Measurements from ENCODE around the gene DNAJC4. TPM values are rescaled to one million over a fixed set of nuclear protein-coding genes. Genes with fewer than 3 reads are reported as not detected.

Gene DNAJC4
- total RNA-seq, 1 experiment from 2014 or later = 26.0 TPM

DNA sequence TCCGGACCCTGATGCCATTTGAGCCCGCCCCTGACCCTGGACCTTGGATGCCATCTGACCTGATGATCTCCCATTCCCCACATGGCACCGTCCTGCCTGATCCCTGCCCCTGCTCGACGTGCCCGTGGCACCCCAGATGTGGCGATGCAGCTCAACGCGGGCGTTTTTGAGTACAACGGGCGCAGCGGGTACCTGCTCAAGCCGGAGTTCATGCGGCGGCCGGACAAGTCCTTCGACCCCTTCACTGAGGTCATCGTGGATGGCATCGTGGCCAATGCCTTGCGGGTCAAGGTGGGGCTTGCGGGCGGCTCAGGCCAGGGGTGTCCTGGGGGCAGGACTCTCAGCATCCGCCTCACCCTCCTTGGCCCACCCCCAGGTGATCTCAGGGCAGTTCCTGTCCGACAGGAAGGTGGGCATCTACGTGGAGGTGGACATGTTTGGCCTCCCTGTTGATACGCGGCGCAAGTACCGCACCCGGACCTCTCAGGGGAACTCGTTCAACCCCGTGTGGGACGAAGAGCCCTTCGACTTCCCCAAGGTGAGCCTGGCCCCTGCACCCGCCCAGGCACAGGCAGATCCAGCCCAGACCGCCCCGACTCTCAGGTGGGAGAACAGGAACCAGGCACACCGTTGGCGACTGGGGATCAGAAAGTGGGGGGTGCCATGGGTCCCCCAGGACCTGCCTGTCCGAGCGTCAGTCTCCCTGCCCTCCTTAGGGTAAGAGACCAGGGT lies 32.1 kb downstream of the DNAJC4 start:
- DNase-seq (ENCODE audit: low spot score) (no peak), ATAC-seq (no peak)
- ChIA-PET POLR2A (interaction anchor here (1.0 to 1.4 kb wide), 2 partner anchors 16 to 21 kb away, joined by 3 to 4 read pairs; no protein-coding TSS in a partner anchor), CTCF (interaction anchor here (1.2 to 4.5 kb wide), 5 partner anchors 12 to 80 kb away, joined by 3 to 65 read pairs (median 9); partner anchors contain the start of gene PLCB3)
- H3K9me3 Mint-ChIP-seq = no peaks in the 10 kb centered on the region
- no peak overlapping the region for H3K4me3 Mint-ChIP-seq
- no peak overlapping the region for H3K27ac Mint-ChIP-seq
- TF ChIP-seq, protein P1, sequence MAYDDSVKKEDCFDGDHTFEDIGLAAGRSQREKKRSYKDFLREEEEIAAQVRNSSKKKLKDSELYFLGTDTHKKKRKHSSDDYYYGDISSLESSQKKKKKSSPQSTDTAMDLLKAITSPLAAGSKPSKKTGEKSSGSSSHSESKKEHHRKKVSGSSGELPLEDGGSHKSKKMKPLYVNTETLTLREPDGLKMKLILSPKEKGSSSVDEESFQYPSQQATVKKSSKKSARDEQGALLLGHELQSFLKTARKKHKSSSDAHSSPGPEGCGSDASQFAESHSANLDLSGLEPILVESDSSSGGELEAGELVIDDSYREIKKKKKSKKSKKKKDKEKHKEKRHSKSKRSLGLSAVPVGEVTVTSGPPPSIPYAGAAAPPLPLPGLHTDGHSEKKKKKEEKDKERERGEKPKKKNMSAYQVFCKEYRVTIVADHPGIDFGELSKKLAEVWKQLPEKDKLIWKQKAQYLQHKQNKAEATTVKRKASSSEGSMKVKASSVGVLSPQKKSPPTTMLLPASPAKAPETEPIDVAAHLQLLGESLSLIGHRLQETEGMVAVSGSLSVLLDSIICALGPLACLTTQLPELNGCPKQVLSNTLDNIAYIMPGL (CRISPR knock-in tag; IDR thresholded peaks at IDR 0.05) = no peak
- TF ChIP-seq, protein P2, sequence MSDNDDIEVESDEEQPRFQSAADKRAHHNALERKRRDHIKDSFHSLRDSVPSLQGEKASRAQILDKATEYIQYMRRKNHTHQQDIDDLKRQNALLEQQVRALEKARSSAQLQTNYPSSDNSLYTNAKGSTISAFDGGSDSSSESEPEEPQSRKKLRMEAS (CRISPR knock-in tag; IDR thresholded peaks at IDR 0.05) = no peak
- TF ChIP-seq, protein P3, sequence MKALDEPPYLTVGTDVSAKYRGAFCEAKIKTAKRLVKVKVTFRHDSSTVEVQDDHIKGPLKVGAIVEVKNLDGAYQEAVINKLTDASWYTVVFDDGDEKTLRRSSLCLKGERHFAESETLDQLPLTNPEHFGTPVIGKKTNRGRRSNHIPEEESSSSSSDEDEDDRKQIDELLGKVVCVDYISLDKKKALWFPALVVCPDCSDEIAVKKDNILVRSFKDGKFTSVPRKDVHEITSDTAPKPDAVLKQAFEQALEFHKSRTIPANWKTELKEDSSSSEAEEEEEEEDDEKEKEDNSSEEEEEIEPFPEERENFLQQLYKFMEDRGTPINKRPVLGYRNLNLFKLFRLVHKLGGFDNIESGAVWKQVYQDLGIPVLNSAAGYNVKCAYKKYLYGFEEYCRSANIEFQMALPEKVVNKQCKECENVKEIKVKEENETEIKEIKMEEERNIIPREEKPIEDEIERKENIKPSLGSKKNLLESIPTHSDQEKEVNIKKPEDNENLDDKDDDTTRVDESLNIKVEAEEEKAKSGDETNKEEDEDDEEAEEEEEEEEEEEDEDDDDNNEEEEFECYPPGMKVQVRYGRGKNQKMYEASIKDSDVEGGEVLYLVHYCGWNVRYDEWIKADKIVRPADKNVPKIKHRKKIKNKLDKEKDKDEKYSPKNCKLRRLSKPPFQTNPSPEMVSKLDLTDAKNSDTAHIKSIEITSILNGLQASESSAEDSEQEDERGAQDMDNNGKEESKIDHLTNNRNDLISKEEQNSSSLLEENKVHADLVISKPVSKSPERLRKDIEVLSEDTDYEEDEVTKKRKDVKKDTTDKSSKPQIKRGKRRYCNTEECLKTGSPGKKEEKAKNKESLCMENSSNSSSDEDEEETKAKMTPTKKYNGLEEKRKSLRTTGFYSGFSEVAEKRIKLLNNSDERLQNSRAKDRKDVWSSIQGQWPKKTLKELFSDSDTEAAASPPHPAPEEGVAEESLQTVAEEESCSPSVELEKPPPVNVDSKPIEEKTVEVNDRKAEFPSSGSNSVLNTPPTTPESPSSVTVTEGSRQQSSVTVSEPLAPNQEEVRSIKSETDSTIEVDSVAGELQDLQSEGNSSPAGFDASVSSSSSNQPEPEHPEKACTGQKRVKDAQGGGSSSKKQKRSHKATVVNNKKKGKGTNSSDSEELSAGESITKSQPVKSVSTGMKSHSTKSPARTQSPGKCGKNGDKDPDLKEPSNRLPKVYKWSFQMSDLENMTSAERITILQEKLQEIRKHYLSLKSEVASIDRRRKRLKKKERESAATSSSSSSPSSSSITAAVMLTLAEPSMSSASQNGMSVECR (CRISPR knock-in tag; IDR thresholded peaks at IDR 0.05; ENCODE audit: borderline replicate concordance) = no peak
- TF ChIP-seq TEAD1 (CRISPR knock-in tag; IDR thresholded peaks at IDR 0.05) (no peak), CREM (CRISPR knock-in tag; IDR thresholded peaks at IDR 0.05) (no peak), ZNF317 (CRISPR knock-in tag; IDR thresholded peaks at IDR 0.05; ENCODE audit: borderline replicate concordance, low read depth) (no peak), ELF4 (CRISPR knock-in tag; IDR thresholded peaks at IDR 0.05; ENCODE audit: low read depth) (no peak), GRHL2 (CRISPR knock-in tag; IDR thresholded peaks at IDR 0.05; ENCODE audit: insufficient replicate concordance, severe bottlenecking) (no peak)
- TF ChIP-seq, protein P4, sequence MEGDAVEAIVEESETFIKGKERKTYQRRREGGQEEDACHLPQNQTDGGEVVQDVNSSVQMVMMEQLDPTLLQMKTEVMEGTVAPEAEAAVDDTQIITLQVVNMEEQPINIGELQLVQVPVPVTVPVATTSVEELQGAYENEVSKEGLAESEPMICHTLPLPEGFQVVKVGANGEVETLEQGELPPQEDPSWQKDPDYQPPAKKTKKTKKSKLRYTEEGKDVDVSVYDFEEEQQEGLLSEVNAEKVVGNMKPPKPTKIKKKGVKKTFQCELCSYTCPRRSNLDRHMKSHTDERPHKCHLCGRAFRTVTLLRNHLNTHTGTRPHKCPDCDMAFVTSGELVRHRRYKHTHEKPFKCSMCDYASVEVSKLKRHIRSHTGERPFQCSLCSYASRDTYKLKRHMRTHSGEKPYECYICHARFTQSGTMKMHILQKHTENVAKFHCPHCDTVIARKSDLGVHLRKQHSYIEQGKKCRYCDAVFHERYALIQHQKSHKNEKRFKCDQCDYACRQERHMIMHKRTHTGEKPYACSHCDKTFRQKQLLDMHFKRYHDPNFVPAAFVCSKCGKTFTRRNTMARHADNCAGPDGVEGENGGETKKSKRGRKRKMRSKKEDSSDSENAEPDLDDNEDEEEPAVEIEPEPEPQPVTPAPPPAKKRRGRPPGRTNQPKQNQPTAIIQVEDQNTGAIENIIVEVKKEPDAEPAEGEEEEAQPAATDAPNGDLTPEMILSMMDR (IDR thresholded peaks at IDR 0.05) = no peak
- TF ChIP-seq, protein P5, sequence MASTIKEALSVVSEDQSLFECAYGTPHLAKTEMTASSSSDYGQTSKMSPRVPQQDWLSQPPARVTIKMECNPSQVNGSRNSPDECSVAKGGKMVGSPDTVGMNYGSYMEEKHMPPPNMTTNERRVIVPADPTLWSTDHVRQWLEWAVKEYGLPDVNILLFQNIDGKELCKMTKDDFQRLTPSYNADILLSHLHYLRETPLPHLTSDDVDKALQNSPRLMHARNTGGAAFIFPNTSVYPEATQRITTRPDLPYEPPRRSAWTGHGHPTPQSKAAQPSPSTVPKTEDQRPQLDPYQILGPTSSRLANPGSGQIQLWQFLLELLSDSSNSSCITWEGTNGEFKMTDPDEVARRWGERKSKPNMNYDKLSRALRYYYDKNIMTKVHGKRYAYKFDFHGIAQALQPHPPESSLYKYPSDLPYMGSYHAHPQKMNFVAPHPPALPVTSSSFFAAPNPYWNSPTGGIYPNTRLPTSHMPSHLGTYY (CRISPR knock-in tag; IDR thresholded peaks at IDR 0.05) = no peak
- TF ChIP-seq, protein P6, sequence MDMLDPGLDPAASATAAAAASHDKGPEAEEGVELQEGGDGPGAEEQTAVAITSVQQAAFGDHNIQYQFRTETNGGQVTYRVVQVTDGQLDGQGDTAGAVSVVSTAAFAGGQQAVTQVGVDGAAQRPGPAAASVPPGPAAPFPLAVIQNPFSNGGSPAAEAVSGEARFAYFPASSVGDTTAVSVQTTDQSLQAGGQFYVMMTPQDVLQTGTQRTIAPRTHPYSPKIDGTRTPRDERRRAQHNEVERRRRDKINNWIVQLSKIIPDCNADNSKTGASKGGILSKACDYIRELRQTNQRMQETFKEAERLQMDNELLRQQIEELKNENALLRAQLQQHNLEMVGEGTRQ (CRISPR knock-in tag; IDR thresholded peaks at IDR 0.05) = no peak
- H3K27me3 Mint-ChIP-seq (ENCODE audit: low read depth) = no peaks in the 10 kb centered on the region
- no peaks in the 10 kb centered on the region; the same call in 1 of the 2 replicates for H3K4me1 Mint-ChIP-seq
- peaks cover 45% of the 10 kb centered on the region for H3K36me3 Mint-ChIP-seq

All from WTC11 (cell line).